Measurements from ENCODE around the gene CCDC146. TPM values are rescaled to one million over a fixed set of nuclear protein-coding genes. Genes with fewer than 3 reads are reported as not detected.

CCDC146 gene
- total and polyA plus RNA-seq, 9 of the 15 experiments (the other 6 are each of a cell fraction or from before 2014, with no cell fraction given), result 0.10 to 0.98 (median 0.26) TPM; not detected in 1

DNA sequence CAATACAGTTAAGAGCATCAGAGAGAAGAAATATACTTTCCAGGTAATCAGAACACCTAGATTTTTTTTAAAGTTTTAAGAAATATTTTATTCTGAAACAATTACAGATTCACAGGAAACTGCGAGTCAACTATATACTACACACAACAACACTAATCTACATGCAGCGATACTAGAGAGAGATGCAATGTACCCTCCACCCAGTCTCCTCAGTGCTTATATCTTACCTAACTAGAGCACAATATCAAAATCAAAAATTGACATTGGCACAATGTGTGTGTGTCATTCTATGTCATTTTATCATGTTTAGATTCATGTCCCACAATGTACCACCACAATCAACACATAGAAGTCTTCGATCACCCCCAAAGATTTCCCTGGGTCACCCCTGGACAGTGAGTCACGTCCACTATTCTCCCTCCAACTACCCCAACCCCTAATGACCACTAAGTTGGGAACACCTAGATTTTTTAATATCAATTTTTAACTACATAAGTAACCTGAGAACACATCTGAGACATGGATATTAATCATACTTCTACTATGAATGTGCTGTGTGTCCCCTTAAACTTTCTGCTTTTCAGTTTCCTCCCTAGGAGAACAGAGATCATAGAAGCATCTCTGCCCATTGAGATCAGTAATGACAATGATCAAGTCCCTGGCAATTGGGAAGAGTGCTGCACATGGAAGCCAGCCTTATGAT, 207.2 kb downstream of the CCDC146 start (continued):
- TF ChIP-seq SMAD1 (IDR thresholded peaks at IDR 0.05; ENCODE audit: low read depth, low read length, partially characterized antibody) (no peak), U2AF2 (optimal IDR thresholded peaks at IDR 0.05; ENCODE audit: low read depth, low read length) (no peak), KHSRP (IDR thresholded peaks at IDR 0.05) (no peak), ZBTB5 (IDR thresholded peaks at IDR 0.05) (no peak), ZFP36 (IDR thresholded peaks at IDR 0.05; ENCODE audit: low read depth, low read length, partially characterized antibody) (no peak), ZNF431 (CRISPR knock-in tag; IDR thresholded peaks at IDR 0.05) (no peak), FOXK2 (conservative IDR thresholded peaks at IDR 0.05 in 1 of 2, IDR thresholded peaks at IDR 0.05 in 1 of 2; ENCODE audit: low read depth in 2 of 2) (no peak), HNRNPH1 (optimal IDR thresholded peaks at IDR 0.05; ENCODE audit: low read depth, low read length) (no peak), RBM34 (IDR thresholded peaks at IDR 0.05; ENCODE audit: borderline replicate concordance, insufficient read depth, low read length) (no peak), HDAC3 (IDR thresholded peaks at IDR 0.05; ENCODE audit: borderline replicate concordance, partially characterized antibody) (no peak)

Data from K562 (cell line).